Measurements from ENCODE around the gene ACVR1. TPM values are rescaled to one million over a fixed set of nuclear protein-coding genes. Genes with fewer than 3 reads are reported as not detected.

Gene ACVR1
- total and polyA plus RNA-seq, 2 donors (not counting 1 experiment from before 2014, with no cell fraction given): 42.9 to 72.1 TPM

DNA sequence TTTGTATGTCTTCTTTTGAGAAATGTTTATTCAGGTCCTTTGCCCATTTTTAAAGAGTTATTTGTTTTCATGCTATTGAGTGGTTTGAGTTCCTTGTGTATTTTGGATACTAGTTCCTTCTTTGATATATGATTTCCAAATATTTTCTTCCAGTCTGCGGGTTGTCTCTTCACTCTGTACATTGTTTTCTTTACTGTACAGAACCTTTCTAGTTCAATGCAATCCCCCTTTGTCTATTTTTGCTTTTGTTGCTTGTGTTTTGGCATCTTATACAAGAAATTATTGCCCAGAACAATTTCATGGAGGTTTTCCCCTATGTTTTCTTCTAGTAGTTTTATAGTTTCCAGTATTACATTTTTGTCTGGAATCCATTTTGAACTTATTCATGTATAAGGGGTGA lies 185.0 kb downstream of the ACVR1 start:
- Histone ChIP-seq H4K20me1 (ENCODE audit: control insufficient read depth, extremely low read depth, insufficient read depth, low read length) (no peaks in the 10 kb centered on the region), H3K36me3 (ENCODE audit: control insufficient read depth, insufficient read depth, low read length) (no peaks in the 10 kb centered on the region), H3K4me2 (ENCODE audit: extremely low read depth, insufficient read depth, low read length) (no peak overlapping the region), H3K79me2 (ENCODE audit: control insufficient read depth, insufficient read depth, low read length) (no peaks in the 10 kb centered on the region), H3K27me3 (ENCODE audit: control insufficient read depth, insufficient read depth, low read length) (no peaks in the 10 kb centered on the region), H3K9me3 (ENCODE audit: control insufficient read depth, insufficient read depth, low read depth, low read length) (no peaks in the 10 kb centered on the region), H3K27ac (ENCODE audit: insufficient read depth, low read length) (no peak overlapping the region), H3K4me1 (ENCODE audit: control insufficient read depth, extremely low read depth, insufficient read depth, low read length) (no peaks in the 10 kb centered on the region), H3K9ac (ENCODE audit: insufficient read depth, low read length) (no peak overlapping the region), H2AFZ (ENCODE audit: low read length) (no peak overlapping the region), H3K4me3 (replicated peaks in 1 of 4; ENCODE audit: control extremely low read depth in 1 of 4, insufficient read depth in 1 of 4, low read depth in 3 of 4, low read length in 4 of 4) (no peak overlapping the region)
- TF ChIP-seq EZH2 (IDR thresholded peaks at IDR 0.05; ENCODE audit: low read length, missing control alignments) (no peak), CTCF (conservative IDR thresholded peaks at IDR 0.05 in 1 of 2, IDR thresholded peaks at IDR 0.05 in 1 of 2; ENCODE audit: low read depth in 1 of 2, low read length in 2 of 2) (no peak)
- peak in 1 of 2 donors; percentile 32 for DNase-seq (ENCODE audit: low read depth in 2 of 2)

Other genes starting within 250 kb of the ACVR1 start
- gene ACVR1C, start 247.5 kb downstream of the ACVR1 start, total RNA-seq: 0.26 and 0.83 TPM in 2 replicates
- gene ACVR1C, start 247.5 kb downstream of the ACVR1 start, polyA plus RNA-seq: 0.09 and 0.35 TPM in 2 replicates
- not detected in 2 replicates for gene UPP2, start 225.5 kb upstream of the ACVR1 start, total RNA-seq
- not detected in 2 replicates for gene UPP2, start 225.5 kb upstream of the ACVR1 start, polyA plus RNA-seq